ENCODE measurements around the gene NSUN3.
A peak's percentile ranks its signal among the peaks of the same experiment; 100 is the strongest.

Gene NSUN3

GRCh38 chr3:94117729-94118128 lies 54.9 kb downstream of the NSUN3 start:
- H3K27me3 ChIP-seq (ENCODE audit: insufficient read depth, low read length) = no peaks in the 10 kb centered on the region
- H2AFZ ChIP-seq (ENCODE audit: low read length, unreplicated experiment) = no peak overlapping the region
- H3K4me1 ChIP-seq (ENCODE audit: control insufficient read depth, insufficient read depth, low read length, unreplicated experiment) = peaks cover 4% of the 10 kb centered on the region
- H3K27ac ChIP-seq (ENCODE audit: low read depth, low read length) = no peak overlapping the region
- H3K4me3 ChIP-seq (ENCODE audit: low read depth, low read length) = no peak overlapping the region
- no peaks in the 10 kb centered on the region for H3K79me2 ChIP-seq (ENCODE audit: control insufficient read depth, insufficient read depth, low read length, unreplicated experiment)
- no peaks in the 10 kb centered on the region for H3K36me3 ChIP-seq (ENCODE audit: insufficient read depth, low read length)

- Histone ChIP-seq H3K4me1 (ENCODE audit: control insufficient read depth, insufficient read depth, low read length, unreplicated experiment) (peaks cover 4% of the 10 kb centered on the region), H3K36me3 (ENCODE audit: insufficient read depth, low read length) (no peaks in the 10 kb centered on the region), H3K27ac (ENCODE audit: low read depth, low read length) (no peak overlapping the region), H3K27me3 (ENCODE audit: insufficient read depth, low read length) (no peaks in the 10 kb centered on the region), H3K4me3 (ENCODE audit: low read depth, low read length) (no peak overlapping the region), H2AFZ (ENCODE audit: low read length, unreplicated experiment) (no peak overlapping the region), H3K79me2 (ENCODE audit: control insufficient read depth, insufficient read depth, low read length, unreplicated experiment) (no peaks in the 10 kb centered on the region)
Measured at GRCh38 chr3:94118390-94118789, 55.5 kb downstream of the NSUN3 start.

GRCh38 chr3:94121161-94121560 lies 58.3 kb downstream of the NSUN3 start:
- H3K79me2 ChIP-seq (ENCODE audit: control insufficient read depth, insufficient read depth, low read length, unreplicated experiment) = no peaks in the 10 kb centered on the region
- H2AFZ ChIP-seq (ENCODE audit: low read length, unreplicated experiment) = no peak overlapping the region
- no peaks in the 10 kb centered on the region for H3K27me3 ChIP-seq (ENCODE audit: insufficient read depth, low read length)
- H3K4me3 ChIP-seq (ENCODE audit: low read depth, low read length) = no peak overlapping the region
- no peak overlapping the region for H3K27ac ChIP-seq (ENCODE audit: low read depth, low read length)
- peaks cover 4% of the 10 kb centered on the region for H3K4me1 ChIP-seq (ENCODE audit: control insufficient read depth, insufficient read depth, low read length, unreplicated experiment)
- H3K36me3 ChIP-seq (ENCODE audit: insufficient read depth, low read length) = no peaks in the 10 kb centered on the region

GRCh38 chr3:94127115-94127514 lies 64.3 kb downstream of the NSUN3 start:
- Histone ChIP-seq H3K27me3 (ENCODE audit: insufficient read depth, low read length) (no peaks in the 10 kb centered on the region), H3K36me3 (ENCODE audit: insufficient read depth, low read length) (no peaks in the 10 kb centered on the region), H3K4me3 (ENCODE audit: low read depth, low read length) (no peak overlapping the region), H2AFZ (ENCODE audit: low read length, unreplicated experiment) (no peak overlapping the region), H3K4me1 (ENCODE audit: control insufficient read depth, insufficient read depth, low read length, unreplicated experiment) (no peaks in the 10 kb centered on the region), H3K27ac (ENCODE audit: low read depth, low read length) (no peak overlapping the region), H3K79me2 (ENCODE audit: control insufficient read depth, insufficient read depth, low read length, unreplicated experiment) (no peaks in the 10 kb centered on the region)

GRCh38 chr3:94130690-94131089 lies 67.8 kb downstream of the NSUN3 start:
- Histone ChIP-seq H3K27ac (ENCODE audit: low read depth, low read length) (no peak overlapping the region), H3K4me1 (ENCODE audit: control insufficient read depth, insufficient read depth, low read length, unreplicated experiment) (no peaks in the 10 kb centered on the region), H3K4me3 (ENCODE audit: low read depth, low read length) (no peak overlapping the region)

GRCh38 chr3:94132777-94133176 lies 69.9 kb downstream of the NSUN3 start:
- H3K79me2 ChIP-seq (ENCODE audit: control insufficient read depth, insufficient read depth, low read length, unreplicated experiment) = no peaks in the 10 kb centered on the region
- no peaks in the 10 kb centered on the region for H3K27me3 ChIP-seq (ENCODE audit: insufficient read depth, low read length)
- H2AFZ ChIP-seq (ENCODE audit: low read length, unreplicated experiment) = no peak overlapping the region
- no peaks in the 10 kb centered on the region for H3K36me3 ChIP-seq (ENCODE audit: insufficient read depth, low read length)
- no peak overlapping the region for H3K27ac ChIP-seq (ENCODE audit: low read depth, low read length)
- no peak overlapping the region for H3K4me3 ChIP-seq (ENCODE audit: low read depth, low read length)
- H3K4me1 ChIP-seq (ENCODE audit: control insufficient read depth, insufficient read depth, low read length, unreplicated experiment) = no peaks in the 10 kb centered on the region

More at GRCh38 chr3:94130690-94131089, 67.8 kb downstream of the NSUN3 start:
- Histone ChIP-seq H3K36me3 (ENCODE audit: insufficient read depth, low read length) (no peaks in the 10 kb centered on the region), H3K27me3 (ENCODE audit: insufficient read depth, low read length) (no peaks in the 10 kb centered on the region), H3K79me2 (ENCODE audit: control insufficient read depth, insufficient read depth, low read length, unreplicated experiment) (no peaks in the 10 kb centered on the region), H2AFZ (ENCODE audit: low read length, unreplicated experiment) (no peak overlapping the region)

- no peak overlapping the region for H3K27ac ChIP-seq (ENCODE audit: low read depth, low read length)
- H2AFZ ChIP-seq (ENCODE audit: low read length, unreplicated experiment) = no peak overlapping the region
- H3K27me3 ChIP-seq (ENCODE audit: insufficient read depth, low read length) = no peaks in the 10 kb centered on the region
- H3K4me1 ChIP-seq (ENCODE audit: control insufficient read depth, insufficient read depth, low read length, unreplicated experiment) = no peaks in the 10 kb centered on the region
- no peak overlapping the region for H3K4me3 ChIP-seq (ENCODE audit: low read depth, low read length)
- no peaks in the 10 kb centered on the region for H3K79me2 ChIP-seq (ENCODE audit: control insufficient read depth, insufficient read depth, low read length, unreplicated experiment)
- H3K36me3 ChIP-seq (ENCODE audit: insufficient read depth, low read length) = no peaks in the 10 kb centered on the region
Measured at GRCh38 chr3:94136133-94136532, 73.3 kb downstream of the NSUN3 start.

GRCh38 chr3:94137377-94137776 lies 74.5 kb downstream of the NSUN3 start:
- Histone ChIP-seq H3K4me3 (ENCODE audit: low read depth, low read length) (peak overlapping the region; percentile 62), H2AFZ (ENCODE audit: low read length, unreplicated experiment) (peak overlapping the region; percentile 95), H3K27me3 (ENCODE audit: insufficient read depth, low read length) (no peaks in the 10 kb centered on the region), H3K27ac (ENCODE audit: low read depth, low read length) (no peak overlapping the region), H3K36me3 (ENCODE audit: insufficient read depth, low read length) (no peaks in the 10 kb centered on the region), H3K79me2 (ENCODE audit: control insufficient read depth, insufficient read depth, low read length, unreplicated experiment) (no peaks in the 10 kb centered on the region), H3K4me1 (ENCODE audit: control insufficient read depth, insufficient read depth, low read length, unreplicated experiment) (no peaks in the 10 kb centered on the region)

- Histone ChIP-seq H3K27me3 (ENCODE audit: insufficient read depth, low read length) (peaks cover 19% of the 10 kb centered on the region), H3K27ac (ENCODE audit: low read depth, low read length) (no peak overlapping the region), H3K36me3 (ENCODE audit: insufficient read depth, low read length) (no peaks in the 10 kb centered on the region), H3K4me3 (ENCODE audit: low read depth, low read length) (no peak overlapping the region), H2AFZ (ENCODE audit: low read length, unreplicated experiment) (no peak overlapping the region), H3K79me2 (ENCODE audit: control insufficient read depth, insufficient read depth, low read length, unreplicated experiment) (no peaks in the 10 kb centered on the region), H3K4me1 (ENCODE audit: control insufficient read depth, insufficient read depth, low read length, unreplicated experiment) (no peaks in the 10 kb centered on the region)
Measured at GRCh38 chr3:94146455-94146854, 83.6 kb downstream of the NSUN3 start.

GRCh38 chr3:94147012-94147411 lies 84.2 kb downstream of the NSUN3 start:
- no peaks in the 10 kb centered on the region for H3K36me3 ChIP-seq (ENCODE audit: insufficient read depth, low read length)
- H3K4me3 ChIP-seq (ENCODE audit: low read depth, low read length) = no peak overlapping the region
- no peak overlapping the region for H3K27ac ChIP-seq (ENCODE audit: low read depth, low read length)
- no peaks in the 10 kb centered on the region for H3K4me1 ChIP-seq (ENCODE audit: control insufficient read depth, insufficient read depth, low read length, unreplicated experiment)
- H3K27me3 ChIP-seq (ENCODE audit: insufficient read depth, low read length) = peaks cover 19% of the 10 kb centered on the region
- H3K79me2 ChIP-seq (ENCODE audit: control insufficient read depth, insufficient read depth, low read length, unreplicated experiment) = no peaks in the 10 kb centered on the region
- no peak overlapping the region for H2AFZ ChIP-seq (ENCODE audit: low read length, unreplicated experiment)

- no peak overlapping the region for H3K27ac ChIP-seq (ENCODE audit: low read depth, low read length)
- H3K36me3 ChIP-seq (ENCODE audit: insufficient read depth, low read length) = no peaks in the 10 kb centered on the region
- H3K79me2 ChIP-seq (ENCODE audit: control insufficient read depth, insufficient read depth, low read length, unreplicated experiment) = no peaks in the 10 kb centered on the region
- peak overlapping the region; percentile 34 for H2AFZ ChIP-seq (ENCODE audit: low read length, unreplicated experiment)
- H3K4me1 ChIP-seq (ENCODE audit: control insufficient read depth, insufficient read depth, low read length, unreplicated experiment) = no peaks in the 10 kb centered on the region
- 0 out of 2 replicates have a peak, but pooled peaks cover 6% of the 10 kb centered on the region for H3K27me3 ChIP-seq (ENCODE audit: insufficient read depth, low read length)
- H3K4me3 ChIP-seq (ENCODE audit: low read depth, low read length) = no peak overlapping the region
Measured at GRCh38 chr3:94150113-94150512, 87.3 kb downstream of the NSUN3 start.
